Nephron progenitor cell (in vitro differentiated cells): ENCODE results near the gene NUDCD3.

Source experiments
- DNase-seq: peaks from one replicate; pipeline ENCODE4 v3.0.0; 2021
- H3K27ac Mint-ChIP-seq: 2 replicates; pipeline ENCODE4 v1.8.0; 2021; ENCODE audit warnings: mild to moderate bottlenecking, moderate library complexity, mixed read lengths
- H3K27me3 Mint-ChIP-seq: 2 replicates; pipeline ENCODE4 v1.8.0; 2021; ENCODE audit warnings: mild to moderate bottlenecking, low read depth, mixed read lengths; ENCODE audit not compliant: poor library complexity
- H3K36me3 Mint-ChIP-seq: 2 replicates; pipeline ENCODE4 v1.8.0; 2021; ENCODE audit warnings: low read depth, mixed read lengths
- H3K4me1 Mint-ChIP-seq: 2 replicates; pipeline ENCODE4 v1.8.0; 2021; ENCODE audit warnings: mixed read lengths
- H3K4me3 Mint-ChIP-seq: 2 replicates; pipeline ENCODE4 v1.8.0; 2021; ENCODE audit warnings: mild to moderate bottlenecking, moderate library complexity, mixed read lengths
- H3K9me3 Mint-ChIP-seq: 2 replicates; pipeline ENCODE4 v1.8.0; 2021; ENCODE audit warnings: mild to moderate bottlenecking, moderate library complexity, mixed read lengths
- CTCF ChIP-seq: fragments of 200-600 bp; sonication (generic); IDR thresholded peaks from 2 replicates; pipeline ENCODE4 v1.5.0; 2021; ENCODE audit warnings: antibody characterized with exemption

The NUDCD3 gene

GRCh38 chr7:44347546-44348114, 142.8 kb downstream of the NUDCD3 start:
- TF ChIP-seq CTCF, result no peak
- no peak overlapping the region for H3K4me3 Mint-ChIP-seq

GRCh38 chr7:44346063-44346462, 144.4 kb downstream of the NUDCD3 start:
- no peak for DNase-seq
- peaks cover 5% of the 10 kb centered on the region for H3K4me1 Mint-ChIP-seq
- H3K4me3 Mint-ChIP-seq, result no peak overlapping the region
- no peak for TF ChIP-seq CTCF
- peaks cover 33% of the 10 kb centered on the region for H3K27me3 Mint-ChIP-seq
- no peak overlapping the region for H3K27ac Mint-ChIP-seq
- peaks cover 26% of the 10 kb centered on the region for H3K9me3 Mint-ChIP-seq
- H3K36me3 Mint-ChIP-seq, result no peaks in the 10 kb centered on the region

More at GRCh38 chr7:44347546-44348114, 142.8 kb downstream of the NUDCD3 start:
- Mint-ChIP-seq H3K27me3 (peaks cover 38% of the 10 kb centered on the region), H3K36me3 (no peaks in the 10 kb centered on the region), H3K9me3 (peaks cover 30% of the 10 kb centered on the region), H3K27ac (no peak overlapping the region), H3K4me1 (peaks cover 5% of the 10 kb centered on the region)
- no peak for DNase-seq

GRCh38 chr7:44341401-44341800, 149.1 kb downstream of the NUDCD3 start:
- H3K36me3 Mint-ChIP-seq, result no peaks in the 10 kb centered on the region
- no peak overlapping the region for H3K27ac Mint-ChIP-seq

GRCh38 chr7:44338600-44338999, 151.9 kb downstream of the NUDCD3 start:
- Mint-ChIP-seq H3K4me3 (no peak overlapping the region), H3K4me1 (peaks cover 6% of the 10 kb centered on the region), H3K9me3 (peaks cover 29% of the 10 kb centered on the region), H3K36me3 (no peaks in the 10 kb centered on the region), H3K27ac (no peak overlapping the region), H3K27me3 (peaks cover 47% of the 10 kb centered on the region)
- DNase-seq, result no peak
- TF ChIP-seq CTCF, result no peak

More at GRCh38 chr7:44341401-44341800, 149.1 kb downstream of the NUDCD3 start:
- Mint-ChIP-seq H3K9me3 (peaks cover 31% of the 10 kb centered on the region), H3K4me3 (no peak overlapping the region), H3K27me3 (peaks cover 57% of the 10 kb centered on the region), H3K4me1 (no peaks in the 10 kb centered on the region)
- no peak for TF ChIP-seq CTCF
- no peak for DNase-seq

GRCh38 chr7:44336491-44336890, 154.0 kb downstream of the NUDCD3 start:
- peaks cover 22% of the 10 kb centered on the region for H3K9me3 Mint-ChIP-seq

More at GRCh38 chr7:44336491-44336890, 154.0 kb downstream of the NUDCD3 start:
- Mint-ChIP-seq H3K4me1 (peaks cover 10% of the 10 kb centered on the region), H3K27ac (no peak overlapping the region), H3K36me3 (no peaks in the 10 kb centered on the region), H3K27me3 (peaks cover 50% of the 10 kb centered on the region), H3K4me3 (no peak overlapping the region)
- DNase-seq, result no peak
- no peak for TF ChIP-seq CTCF
